ENCODE measurements around the gene SDSL.

Gene SDSL

GRCh38 chr12:113392520-113392919 is 29.7 kb upstream of the SDSL start:
- Histone ChIP-seq H2AFZ (ENCODE audit: low read depth, low read length, severe bottlenecking) (no peak overlapping the region), H3K27ac (ENCODE audit: low read depth, low read length) (no peak overlapping the region), H3F3A (ENCODE audit: insufficient read depth) (no peaks in the 10 kb centered on the region), H3K9me3 (ENCODE audit: insufficient read depth, low read length) (no peaks in the 10 kb centered on the region), H3K4me2 (ENCODE audit: low read depth, low read length, poor library complexity, severe bottlenecking) (no peak overlapping the region), H3K79me2 (ENCODE audit: insufficient read depth, low read length) (no peaks in the 10 kb centered on the region), H3K27me3 (ENCODE audit: low read length) (no peaks in the 10 kb centered on the region), H3K9ac (ENCODE audit: low read length) (no peak overlapping the region), H3K9me2 (replicated peaks; ENCODE audit: insufficient read depth, low read length) (no peaks in the 10 kb centered on the region), H4K20me1 (ENCODE audit: low read depth, low read length) (no peaks in the 10 kb centered on the region), H3K36me3 (ENCODE audit: low read length) (no peaks in the 10 kb centered on the region), H3K4me3 (ENCODE audit: insufficient read depth, low read length, poor library complexity, severe bottlenecking) (no peak overlapping the region)
- TF ChIP-seq EZH2phosphoT487 (conservative IDR thresholded peaks at IDR 0.05; ENCODE audit: low read length), result no peak
- TF ChIP-seq CTCF (IDR thresholded peaks at IDR 0.05; ENCODE audit: insufficient read depth, low read length, poor library complexity, severe bottlenecking), result no peak

GRCh38 chr12:113392988-113393579 is 29.1 kb upstream of the SDSL start:
- no peak overlapping the region for H2AFZ ChIP-seq (ENCODE audit: low read depth, low read length, severe bottlenecking)
- no peaks in the 10 kb centered on the region for H3K79me2 ChIP-seq (ENCODE audit: insufficient read depth, low read length)

GRCh38 chr12:113393749-113394148 is 28.4 kb upstream of the SDSL start:
- Histone ChIP-seq H3K27me3 (ENCODE audit: low read length) (no peaks in the 10 kb centered on the region), H3K9ac (ENCODE audit: low read length) (no peak overlapping the region), H3K9me2 (replicated peaks; ENCODE audit: insufficient read depth, low read length) (no peaks in the 10 kb centered on the region), H3K79me2 (ENCODE audit: insufficient read depth, low read length) (no peaks in the 10 kb centered on the region), H3K9me3 (ENCODE audit: insufficient read depth, low read length) (no peaks in the 10 kb centered on the region), H3K27ac (ENCODE audit: low read depth, low read length) (no peak overlapping the region), H4K20me1 (ENCODE audit: low read depth, low read length) (no peaks in the 10 kb centered on the region), H3K4me2 (ENCODE audit: low read depth, low read length, poor library complexity, severe bottlenecking) (no peak overlapping the region), H2AFZ (ENCODE audit: low read depth, low read length, severe bottlenecking) (no peak overlapping the region), H3K36me3 (ENCODE audit: low read length) (no peaks in the 10 kb centered on the region), H3K4me3 (ENCODE audit: insufficient read depth, low read length, poor library complexity, severe bottlenecking) (no peak overlapping the region), H3F3A (ENCODE audit: insufficient read depth) (no peaks in the 10 kb centered on the region)
- TF ChIP-seq EZH2phosphoT487 (conservative IDR thresholded peaks at IDR 0.05; ENCODE audit: low read length) (no peak), CTCF (IDR thresholded peaks at IDR 0.05; ENCODE audit: insufficient read depth, low read length, poor library complexity, severe bottlenecking) (no peak)

More at GRCh38 chr12:113392988-113393579, 29.1 kb upstream of the SDSL start:
- no peaks in the 10 kb centered on the region for H3F3A ChIP-seq (ENCODE audit: insufficient read depth)
- no peaks in the 10 kb centered on the region for H4K20me1 ChIP-seq (ENCODE audit: low read depth, low read length)
- H3K36me3 ChIP-seq (ENCODE audit: low read length), result no peaks in the 10 kb centered on the region
- H3K27me3 ChIP-seq (ENCODE audit: low read length), result no peaks in the 10 kb centered on the region
- H3K4me2 ChIP-seq (ENCODE audit: low read depth, low read length, poor library complexity, severe bottlenecking), result no peak overlapping the region
- no peak overlapping the region for H3K9ac ChIP-seq (ENCODE audit: low read length)
- no peaks in the 10 kb centered on the region for H3K9me2 ChIP-seq (replicated peaks; ENCODE audit: insufficient read depth, low read length)
- no peak overlapping the region for H3K27ac ChIP-seq (ENCODE audit: low read depth, low read length)
- H3K4me3 ChIP-seq (ENCODE audit: insufficient read depth, low read length, poor library complexity, severe bottlenecking), result no peak overlapping the region
- TF ChIP-seq CTCF (IDR thresholded peaks at IDR 0.05; ENCODE audit: insufficient read depth, low read length, poor library complexity, severe bottlenecking) (no peak), EZH2phosphoT487 (conservative IDR thresholded peaks at IDR 0.05; ENCODE audit: low read length) (no peak)
- no peaks in the 10 kb centered on the region for H3K9me3 ChIP-seq (ENCODE audit: insufficient read depth, low read length)

All from SU-DHL-6 (cell line).